Measurements from ENCODE around the gene UBE2C.

Gene UBE2C

DNA sequence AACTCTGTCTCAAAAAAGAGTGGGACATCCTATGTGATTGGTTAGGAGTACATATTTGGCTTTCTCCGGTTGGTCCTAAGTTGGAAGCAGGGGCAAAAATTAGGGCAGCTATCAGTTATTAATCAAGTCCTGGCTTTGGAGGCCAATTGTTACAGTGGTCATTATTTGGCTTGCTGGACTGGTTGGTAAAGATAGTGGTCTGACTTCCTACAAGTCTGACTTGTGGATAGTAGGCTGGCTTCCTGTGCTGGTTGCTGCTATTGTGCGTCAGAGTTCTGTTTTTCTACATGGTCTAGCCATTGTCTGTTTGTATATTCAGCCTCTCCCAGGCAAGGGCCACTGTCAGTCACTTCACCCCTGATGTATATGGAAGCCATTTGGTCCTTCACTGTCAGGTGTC, 37.8 kb downstream of the UBE2C start:
- intact Hi-C loops (cut with DNase I) = no loop called here
- no peak for DNase-seq

DNA sequence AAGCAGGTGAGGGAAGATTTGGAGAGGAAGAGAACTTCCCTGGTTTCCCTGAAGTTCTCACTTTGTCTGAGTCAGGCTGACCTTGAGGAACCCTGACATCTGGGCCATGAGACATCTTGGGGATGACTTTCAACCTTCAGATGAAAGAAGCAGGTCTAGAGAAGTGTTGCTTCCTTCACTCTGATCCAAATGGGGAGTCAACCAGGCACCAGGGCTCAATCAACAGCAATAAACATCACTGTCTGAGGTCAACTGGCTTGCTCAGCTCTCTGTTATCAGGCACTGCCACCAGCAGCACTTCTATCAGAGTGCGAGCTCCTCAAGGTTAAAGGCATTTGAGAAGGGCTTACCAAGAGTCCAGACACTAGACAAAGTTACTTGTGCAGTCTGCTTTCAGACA, 38.5 kb downstream of the UBE2C start:
- intact Hi-C loops (cut with DNase I) = no loop called here
- no peak for DNase-seq

DNA sequence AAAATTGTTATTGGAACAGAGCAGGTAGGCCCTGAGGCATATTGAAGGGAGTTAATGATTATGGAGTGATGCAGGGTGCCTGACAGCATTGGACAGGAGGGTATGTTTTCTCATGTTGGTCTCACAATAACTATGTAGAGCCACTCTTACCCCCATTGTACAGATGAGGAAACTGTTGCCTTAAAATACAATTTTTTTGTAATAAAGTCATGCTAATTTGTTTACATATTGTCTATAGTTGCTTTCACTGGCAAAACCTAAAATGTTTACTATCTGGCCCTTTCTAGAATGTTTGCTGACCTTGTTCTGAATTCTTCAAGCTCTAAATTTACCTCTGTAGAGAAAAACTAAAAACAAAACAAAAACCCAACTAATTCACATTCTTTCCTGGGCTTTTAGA, 39.1 kb downstream of the UBE2C start:
- intact Hi-C loops (cut with DNase I) = no loop called here
- DNase-seq = no peak

DNA sequence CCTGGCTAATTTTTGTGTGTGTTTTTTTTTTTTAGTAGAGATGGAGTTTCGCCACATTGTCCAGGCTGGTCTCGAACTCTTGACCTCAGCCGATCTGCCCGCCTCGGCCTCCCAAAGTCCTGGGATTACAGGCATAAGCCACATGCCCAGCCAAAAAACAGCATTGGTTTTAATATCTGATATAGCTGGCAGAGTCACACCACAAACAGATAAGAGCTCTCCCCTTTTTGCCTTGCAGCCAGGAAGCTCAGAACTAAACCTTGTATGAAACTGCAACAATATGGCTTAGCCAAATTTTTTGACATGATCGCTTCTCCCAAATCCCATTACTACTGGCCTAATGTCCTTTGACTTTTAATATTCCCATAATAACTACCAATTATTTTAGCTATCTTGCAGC, 39.9 kb downstream of the UBE2C start:
- intact Hi-C loops (cut with DNase I) = no loop called here
- no peak for DNase-seq

DNA sequence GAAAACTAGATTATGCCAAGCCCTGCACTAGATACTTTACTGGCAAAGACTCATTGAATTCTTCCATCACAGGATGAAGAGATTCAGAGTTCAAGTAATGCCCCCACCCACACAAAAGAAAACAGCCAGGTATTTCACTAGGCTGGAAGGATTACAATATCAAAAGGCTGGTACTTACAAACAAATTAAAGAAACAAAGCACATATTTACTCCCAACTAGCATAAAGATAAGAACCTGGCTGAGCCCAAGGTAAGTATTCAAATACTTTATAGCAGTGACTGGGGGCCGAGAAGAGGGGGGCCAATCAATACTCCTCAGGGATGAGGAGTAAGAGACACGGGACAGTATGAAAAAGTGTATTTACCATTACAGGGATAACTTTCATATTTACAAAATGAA, 41.0 kb downstream of the UBE2C start:
- no peak for DNase-seq
- intact Hi-C loops (cut with DNase I) = no loop called here

DNA sequence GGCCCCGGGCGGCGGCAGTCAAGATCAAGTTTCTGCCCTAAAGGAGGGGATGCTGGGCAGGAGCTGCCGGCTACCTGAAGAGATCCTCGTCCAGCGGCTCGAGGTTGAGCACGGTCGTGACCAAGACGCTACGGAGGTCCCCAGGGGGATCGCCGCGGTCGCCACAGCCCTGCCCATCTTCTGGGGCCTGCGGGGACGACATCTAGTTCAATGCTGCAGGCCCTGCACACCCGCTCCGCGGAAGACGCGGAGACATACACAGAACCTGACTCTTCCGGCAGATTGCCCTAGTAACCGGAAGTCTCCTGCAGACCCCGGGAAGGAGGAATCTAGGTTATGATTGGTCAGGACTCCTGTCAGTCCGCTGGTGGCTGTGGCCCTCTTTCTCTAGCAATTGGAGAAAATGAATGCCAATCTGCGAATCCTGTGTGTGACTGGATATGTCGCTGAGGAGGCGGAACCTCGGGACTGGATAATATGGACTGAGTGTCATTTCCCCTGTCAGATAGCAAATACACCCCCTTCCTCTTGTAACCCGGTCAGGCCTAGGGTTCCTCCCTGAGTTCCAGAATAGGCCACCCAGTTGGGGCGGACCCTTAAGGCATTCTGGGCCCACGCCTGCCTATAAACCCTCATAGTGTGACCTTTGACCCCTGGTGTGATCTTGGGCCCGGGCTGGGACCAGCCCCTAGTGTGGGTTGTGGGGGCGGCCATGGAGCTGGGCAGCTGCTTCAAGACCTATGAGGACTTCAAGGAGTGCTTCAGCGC, 44.9 kb downstream of the UBE2C start, which contains the start of the genes ACOT8 and ZSWIM3:
ACOT8 (minus strand) TSS at position 279 of the 768 bp plus-strand sequence; CDS start at position 202, 77 bp downstream.
ZSWIM3 (plus strand) TSS at position 501 of the 768 bp plus-strand sequence; CDS start at position 713, 212 bp downstream.
- peak; percentile 79 to 100 (median 97) for DNase-seq
- intact Hi-C loops (cut with DNase I) = no loop called here

DNA sequence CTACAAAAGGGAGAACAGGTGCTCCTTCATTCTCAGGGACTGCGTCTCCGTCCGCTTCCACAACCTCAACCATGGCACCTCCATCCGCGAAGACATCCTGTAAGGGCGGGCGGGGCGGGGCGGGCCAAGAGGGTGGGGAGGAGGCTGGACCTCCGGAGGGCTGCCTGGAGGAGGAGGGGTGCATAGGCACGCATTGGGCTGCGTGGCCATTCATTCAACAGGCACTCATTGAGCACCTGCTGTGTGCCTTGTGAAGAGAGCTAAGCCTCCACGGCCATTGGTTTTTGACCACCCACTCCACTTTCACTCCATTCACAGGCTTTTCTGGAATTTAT, 45.4 kb downstream of the UBE2C start:
- peak in 6 of 42 donors; percentile 11 to 62 (median 40) for DNase-seq
- intact Hi-C loops (cut with DNase I) = no loop called here

DNA sequence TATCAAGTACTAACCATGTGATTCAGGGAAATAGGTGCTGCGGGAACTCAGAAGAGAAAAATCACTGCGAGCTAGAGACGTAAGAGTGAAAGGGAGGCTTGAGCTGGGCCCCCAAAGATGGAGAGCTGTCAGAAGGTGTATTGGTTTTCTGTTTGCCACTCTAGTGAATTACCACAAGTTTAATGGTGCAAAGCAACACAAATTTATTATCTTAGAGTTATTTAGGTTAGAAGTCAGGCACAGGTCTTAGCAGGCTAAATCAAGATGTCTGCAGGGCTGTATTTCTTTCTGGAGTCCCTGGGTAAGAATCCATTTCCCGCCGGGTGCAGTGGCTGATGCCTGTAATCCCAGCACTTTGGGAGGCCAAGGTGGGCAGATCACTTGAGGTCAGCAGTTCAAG, 47.5 kb downstream of the UBE2C start:
- no peak for DNase-seq
- intact Hi-C loops (cut with DNase I) = no loop called here

DNA sequence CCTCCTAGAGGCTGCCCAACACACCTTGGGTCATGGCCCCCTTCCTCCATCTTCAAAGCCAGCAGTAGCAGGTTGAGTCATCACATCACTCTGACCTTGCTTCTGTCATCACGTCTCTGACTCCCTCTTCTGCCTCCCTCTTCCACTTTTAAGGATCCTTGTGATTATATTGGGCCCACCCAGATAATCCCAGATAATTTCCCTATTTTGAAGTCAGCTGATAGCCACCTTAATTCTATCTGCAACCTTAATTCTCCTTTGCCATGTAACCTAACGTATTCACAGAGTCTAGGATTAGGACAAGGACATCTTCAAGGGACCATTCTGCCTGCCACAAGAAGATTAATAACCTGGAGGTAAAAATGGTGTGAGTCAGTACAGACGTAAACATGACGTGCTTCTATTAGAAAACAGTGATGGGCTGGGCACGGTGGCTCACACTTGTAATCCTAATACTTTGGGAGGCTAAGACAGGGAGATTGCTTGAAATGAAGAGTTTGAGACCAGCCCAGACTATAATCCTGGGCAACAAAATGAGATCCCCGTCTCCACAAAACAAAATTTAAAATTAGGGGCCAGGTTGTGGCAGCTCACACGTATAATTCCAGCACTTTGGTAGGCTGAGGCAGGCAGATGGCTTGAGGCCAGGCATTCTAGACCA, 48.2 kb downstream of the UBE2C start:
- intact Hi-C loops (cut with DNase I) = no loop called here
- DNase-seq = no peak

DNA sequence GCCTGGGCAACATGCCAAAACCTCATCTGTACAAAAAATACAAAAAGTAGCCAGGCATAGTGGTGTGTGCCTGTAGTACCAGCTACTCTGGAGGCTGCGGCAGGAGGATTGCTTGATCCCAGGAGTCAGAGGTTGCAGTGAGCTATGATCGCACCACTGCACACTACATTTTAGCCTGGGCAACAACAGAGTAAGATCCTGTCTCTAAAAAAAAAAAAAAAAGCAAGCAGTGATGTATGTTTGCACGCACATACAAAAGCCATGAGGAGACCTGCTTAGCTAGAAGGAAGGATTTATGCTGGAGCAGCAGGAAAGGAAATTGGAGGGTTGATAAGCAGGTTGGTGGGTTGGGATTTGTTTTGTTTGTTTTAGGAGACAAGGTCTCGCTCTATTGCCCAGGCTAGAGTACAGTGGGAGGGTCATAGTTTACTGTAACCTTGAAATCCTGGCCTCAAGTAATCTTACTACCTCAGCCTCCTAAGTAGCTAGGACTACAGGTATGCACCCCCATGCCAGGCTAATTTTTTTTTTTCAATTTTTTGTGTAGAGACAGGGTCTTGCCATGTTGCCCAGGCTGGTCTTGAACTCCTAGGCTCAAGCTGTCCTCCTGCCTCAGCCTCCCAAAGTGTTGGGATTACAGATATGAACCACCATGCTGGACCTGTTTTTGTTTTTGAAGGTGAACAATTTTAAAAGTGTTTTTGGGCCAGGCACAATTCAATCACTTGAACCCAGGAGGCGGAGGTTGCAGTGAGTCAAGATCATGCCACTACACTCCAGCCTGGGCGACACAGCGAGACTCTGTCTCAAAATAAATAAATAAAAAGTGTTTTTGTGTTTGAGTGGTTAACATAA, 49.0 kb downstream of the UBE2C start:
- no peak for DNase-seq
- intact Hi-C loops (cut with DNase I) = no loop called here

DNA sequence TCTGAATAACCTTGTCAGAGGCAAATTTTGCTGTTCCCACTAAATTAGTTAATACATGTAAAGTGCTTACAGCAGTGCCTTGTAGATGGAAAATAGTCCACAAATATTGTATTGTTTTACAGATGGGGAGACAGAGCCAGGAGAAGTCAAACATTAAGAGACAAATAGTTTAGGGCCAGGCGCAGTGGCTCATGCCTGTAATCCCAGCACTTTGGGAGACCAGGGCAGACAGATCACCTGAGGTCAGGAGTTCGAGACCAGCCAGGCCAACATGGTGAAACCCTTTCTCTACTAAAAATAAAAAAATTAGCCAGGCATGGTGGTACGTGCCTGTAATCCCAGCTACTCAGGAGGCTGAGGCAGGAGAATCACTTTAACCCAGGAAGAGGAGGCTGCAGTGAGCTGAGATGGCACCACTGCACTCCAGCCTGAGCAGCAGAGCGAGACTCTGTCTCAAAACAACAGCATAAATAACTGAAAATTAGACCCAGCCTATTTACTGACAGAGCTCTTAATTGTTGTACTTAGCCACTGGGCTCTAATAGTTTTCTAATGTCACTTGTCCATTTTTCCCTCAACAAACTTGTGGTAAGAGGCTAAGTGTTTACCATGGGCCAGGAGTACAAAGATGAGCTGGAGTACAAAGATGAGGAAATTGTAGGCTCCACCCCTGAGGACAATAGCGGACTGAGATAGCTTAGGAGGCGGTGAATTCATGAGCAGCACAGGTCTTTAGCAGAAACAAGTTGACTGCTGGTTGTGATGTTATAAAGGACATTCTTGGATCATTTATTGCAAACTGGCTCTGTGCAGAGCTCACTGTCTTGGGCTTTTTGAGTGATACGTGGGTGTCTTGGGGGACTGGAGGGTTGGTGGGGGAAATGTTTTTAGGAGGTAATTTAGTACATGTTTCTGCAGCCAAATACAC, 51.4 kb downstream of the UBE2C start:
- intact Hi-C loops (cut with DNase I) = no loop called here
- DNase-seq = no peak

DNA sequence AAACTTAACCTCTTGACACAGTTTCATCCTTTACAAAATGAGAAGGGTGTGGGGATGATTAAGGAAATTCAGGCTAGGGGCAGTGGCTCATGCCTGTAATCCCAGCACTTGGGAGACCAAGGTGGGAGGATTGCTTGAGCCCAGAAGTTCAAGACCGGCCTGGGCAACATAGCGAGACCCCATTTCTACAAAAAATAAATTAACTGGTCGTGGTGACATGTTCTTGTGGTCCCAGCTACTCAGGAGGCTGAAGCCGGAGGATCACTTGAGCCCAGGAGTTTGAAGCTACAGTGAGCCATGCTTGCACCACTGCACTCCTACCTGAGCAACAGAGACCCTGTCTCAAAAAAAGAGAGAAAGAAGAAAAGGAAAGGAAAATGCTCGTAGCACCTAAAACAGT, 54.0 kb downstream of the UBE2C start:
- DNase-seq = no peak

More for the DNA sequence above, 54.0 kb downstream of the UBE2C start:
- intact Hi-C loops (cut with DNase I) = no loop called here
